Pericardium fibroblast (primary cell): ENCODE data around the gene NUP62. TPM values are rescaled to one million over a fixed set of nuclear protein-coding genes. Genes with fewer than 3 reads are reported as not detected.

ENCODE experiments used
- total RNA-seq: library from RNA; depleted of rRNA; stranded (reverse); fragments of >200 nt; gene quantifications from 2 replicates; pipeline ENCODE4 v1.2.3, GENCODE V29; 2015

NUP62 gene
- 21.2 and 29.9 TPM in 2 replicates for total RNA-seq

GRCh38 chr19:49929121-49929610 lies at the start of gene NUP62, which contains the start of gene ATF5:
Gene NUP62, minus strand, starts transcription at chr19:49929504. Its CDS starts 19,697 bp downstream, at chr19:49909807.
Gene ATF5, plus strand, starts transcription at chr19:49929205. Its CDS starts 1,646 bp downstream, at chr19:49930851.

GRCh38 chr19:49960980-49961379 lies 31.7 kb upstream of the NUP62 start, which contains the start of gene SIGLEC11:
Gene SIGLEC11, minus strand, starts transcription at chr19:49961172. Its CDS starts 91 bp downstream, at chr19:49961081.

GRCh38 chr19:49896863-49897621 lies 32.3 kb downstream of the NUP62 start, which contains the start of gene IL4I1:
Gene IL4I1, minus strand, starts transcription at chr19:49896887. Its CDS starts 727 bp downstream, at chr19:49896160.

GRCh38 chr19:49877020-49877878 lies 52.1 kb downstream of the NUP62 start, which contains the start of the genes AKT1S1 and TBC1D17:
Gene AKT1S1, minus strand, starts transcription at chr19:49877355. Its CDS starts 4,060 bp downstream, at chr19:49873295.
Gene TBC1D17, plus strand, starts transcription at chr19:49877702. Its CDS starts 22 bp downstream, at chr19:49877724.

GRCh38 chr19:49866933-49867782 lies 62.1 kb downstream of the NUP62 start, which contains the start of gene PNKP:
Gene PNKP, minus strand, starts transcription at chr19:49867576. Its CDS starts 372 bp downstream, at chr19:49867204.

Other genes with a start within 250 kb of the NUP62 start
- gene ADM5, start 239.9 kb downstream of the NUP62 start, total RNA-seq: 0.12 and 0.26 TPM in 2 replicates
- gene CPT1C, start 238.4 kb downstream of the NUP62 start, total RNA-seq: 11.0 and 14.8 TPM in 2 replicates
- gene TSKS, start 166.2 kb downstream of the NUP62 start, total RNA-seq: 0.47 and 3.6 TPM in 2 replicates
- 174 and 177 TPM in 2 replicates for gene AP2A1, start 162.5 kb downstream of the NUP62 start, total RNA-seq
- gene FUZ, start 116.2 kb downstream of the NUP62 start, total RNA-seq: 12.3 and 24.7 TPM in 2 replicates
- gene MED25, start 111.2 kb downstream of the NUP62 start, total RNA-seq: 22.5 and 23.3 TPM in 2 replicates
- 93.7 and 94.1 TPM in 2 replicates for gene PTOV1, start 78.3 kb downstream of the NUP62 start, total RNA-seq
- gene PNKP, start 61.9 kb downstream of the NUP62 start, total RNA-seq: 25.6 and 31.2 TPM in 2 replicates
- gene AKT1S1, start 52.1 kb downstream of the NUP62 start, total RNA-seq: 39.9 and 47.8 TPM in 2 replicates
- 30.7 and 32.6 TPM in 2 replicates for gene TBC1D17, start 51.8 kb downstream of the NUP62 start, total RNA-seq
- gene IL4I1, start 32.6 kb downstream of the NUP62 start, total RNA-seq: not detected in 2 replicates
- 24.9 and 117 TPM in 2 replicates for gene ATF5, start 299 bp downstream of the NUP62 start, total RNA-seq
- not detected in 2 replicates for gene SIGLEC11, start 31.7 kb upstream of the NUP62 start, total RNA-seq
- gene VRK3, start 95.9 kb upstream of the NUP62 start, total RNA-seq: 17.5 and 31.6 TPM in 2 replicates
- gene ZNF473, start 96.5 kb upstream of the NUP62 start, total RNA-seq: 4.9 and 5.7 TPM in 2 replicates
- gene IZUMO2, start 233.8 kb upstream of the NUP62 start, total RNA-seq: not detected in 2 replicates